GM18498 (cell line): ENCODE results near the gene PDZD2.

Experiments used
- ATAC-seq: cut with Tn5 transposase; IDR thresholded peaks from one replicate; pipeline ENCODE4 v1.9.1; 2021; ENCODE audit warnings: mild to moderate bottlenecking, moderate library complexity; ENCODE audit not compliant: unreplicated experiment

PDZD2 gene

DNA sequence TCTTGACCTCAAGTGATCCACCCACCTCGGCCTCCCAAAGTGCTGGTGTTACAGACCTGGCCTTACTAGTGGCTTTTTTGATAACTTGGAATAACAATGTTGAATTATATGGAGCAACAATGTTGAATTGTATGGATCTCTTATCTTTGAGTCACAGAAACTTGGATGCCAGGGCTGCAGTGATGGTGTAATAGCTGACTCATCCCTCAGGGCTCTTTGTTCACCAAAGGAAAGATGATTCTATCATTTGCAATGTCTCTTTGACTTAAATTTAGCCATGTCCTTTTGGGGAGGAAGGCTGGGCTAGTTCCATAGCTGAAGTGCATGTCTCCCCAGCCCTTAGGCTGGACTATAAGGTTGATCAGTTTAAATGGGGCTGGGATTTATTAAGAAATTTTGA, 172.3 kb downstream of the PDZD2 start:
- ATAC-seq = no peak

GRCh38 chr5:31815376-31815775, 176.4 kb downstream of the PDZD2 start:
- ATAC-seq = no peak

DNA sequence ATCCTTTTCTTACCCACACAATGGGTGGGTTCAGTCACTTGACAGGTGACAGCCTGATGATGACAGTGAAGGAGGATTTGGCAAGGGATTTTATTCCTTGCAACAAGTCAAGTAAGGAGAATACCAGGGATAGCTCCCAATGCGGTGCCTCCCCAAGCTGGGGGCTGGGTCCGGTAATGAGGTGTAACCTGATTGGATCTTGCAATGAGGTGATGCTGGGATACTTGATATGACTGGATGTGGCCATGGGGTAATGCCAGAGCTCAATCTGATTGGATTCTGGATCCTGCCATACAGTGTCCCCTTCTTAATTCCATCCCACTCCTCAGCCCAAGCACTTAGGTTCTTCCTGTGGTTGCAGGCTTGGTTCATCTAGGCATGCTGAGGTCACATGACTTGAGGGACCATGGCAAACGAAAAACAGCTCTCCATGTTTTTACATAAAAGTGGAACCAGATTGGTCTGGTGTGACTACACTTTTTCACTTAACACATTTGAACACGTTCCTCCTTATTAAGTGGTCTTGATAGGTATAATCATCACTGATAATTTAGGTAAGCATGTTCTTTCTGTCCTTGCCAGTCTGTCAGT, 181.1 kb downstream of the PDZD2 start:
- no peak for ATAC-seq

DNA sequence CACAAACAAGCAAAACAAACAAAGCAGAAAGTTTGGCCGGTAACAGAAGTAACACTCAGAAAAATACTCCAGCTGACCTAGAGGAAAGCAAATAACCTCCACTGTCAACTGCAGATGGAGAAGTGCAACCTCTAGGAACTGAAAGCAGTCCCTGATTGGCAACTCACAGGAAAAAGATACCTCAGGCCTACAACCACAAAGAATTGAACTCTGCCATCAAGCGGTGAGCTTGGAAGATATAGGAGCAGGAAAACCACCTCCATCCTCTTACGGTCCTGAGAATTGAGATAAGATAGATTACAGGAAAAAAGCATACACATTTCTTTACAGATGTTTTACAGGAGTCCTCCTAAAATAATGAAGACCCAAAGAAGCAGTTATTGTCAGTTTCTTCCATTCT, 184.5 kb downstream of the PDZD2 start:
- ATAC-seq = no peak

DNA sequence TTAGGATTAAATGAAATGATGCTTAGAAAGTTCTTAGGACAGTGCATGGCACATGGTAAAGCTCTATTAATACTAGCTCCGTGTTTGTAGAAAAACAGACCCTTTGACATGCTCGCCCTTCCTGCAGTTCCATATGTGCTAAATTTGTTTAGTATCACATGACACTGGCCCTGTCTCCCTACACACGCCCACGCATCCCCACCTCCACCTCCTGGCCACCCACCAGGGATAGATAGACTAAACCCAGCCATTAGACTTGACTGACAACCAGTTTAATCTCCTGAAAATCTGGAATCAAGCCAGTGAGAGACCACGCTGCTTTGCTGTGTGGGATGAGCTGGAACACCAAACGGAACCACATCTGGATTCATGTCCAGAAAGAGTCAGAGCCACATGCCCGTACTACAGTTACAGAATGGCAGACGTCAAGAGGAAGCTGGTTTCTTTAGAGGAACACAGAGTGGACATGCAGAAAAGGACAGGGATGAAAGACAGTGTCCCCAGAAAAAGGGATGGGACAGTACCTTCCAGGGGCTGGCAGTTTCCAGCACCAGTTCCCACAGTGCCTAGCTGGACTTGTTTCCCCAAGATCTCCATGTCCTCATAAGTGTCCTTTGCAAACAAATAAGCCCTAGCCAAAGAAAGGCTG, 186.1 kb downstream of the PDZD2 start:
- no peak for ATAC-seq

DNA sequence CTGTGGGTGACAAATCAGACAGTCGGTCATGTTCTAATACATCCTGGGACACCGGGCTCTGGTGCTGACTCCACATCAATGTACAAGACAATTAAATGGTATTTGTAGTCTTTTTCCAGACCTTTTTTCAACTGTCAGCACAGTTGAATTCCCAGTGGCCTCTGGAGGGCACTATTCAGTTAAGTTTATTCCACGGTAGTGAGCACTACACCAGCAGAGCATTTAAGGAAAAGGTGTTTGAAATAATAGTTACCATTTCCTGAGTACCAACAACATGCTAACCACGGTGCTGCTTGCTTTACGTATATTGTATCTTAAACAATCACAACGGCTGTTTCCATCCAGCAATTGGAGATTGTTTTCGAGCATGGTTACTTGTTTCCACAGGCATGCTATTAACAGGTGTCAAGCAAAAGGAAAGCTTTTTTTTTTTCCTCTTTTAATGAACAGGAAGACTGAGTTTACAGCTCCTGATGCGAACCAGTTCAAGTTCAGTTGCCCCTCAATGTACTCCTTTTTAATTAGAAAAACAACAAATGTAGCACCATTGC, 186.7 kb downstream of the PDZD2 start:
- no peak for ATAC-seq

DNA sequence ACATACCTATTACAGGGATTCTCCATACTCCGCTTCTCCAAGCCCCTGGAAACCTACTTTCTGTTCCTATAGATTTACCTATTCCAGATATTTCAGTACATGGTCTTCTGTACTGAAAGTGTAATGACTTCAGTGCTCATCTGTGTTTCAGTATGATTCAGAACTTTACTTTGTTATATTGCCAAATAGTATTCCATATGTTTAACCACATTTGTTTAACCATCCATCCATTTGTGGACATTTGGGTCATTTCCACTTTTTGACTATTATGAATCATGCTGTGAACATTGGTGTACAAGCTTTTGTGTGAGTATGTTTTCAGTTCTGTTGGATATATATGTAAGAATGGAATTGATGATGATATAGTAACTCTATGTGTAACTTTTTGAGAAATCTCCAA, 188.9 kb downstream of the PDZD2 start:
- ATAC-seq = no peak

- ATAC-seq = no peak
These were observed 194.0 kb downstream of the PDZD2 start for GRCh38 chr5:31832966-31833365.

GRCh38 chr5:31833710-31834109, 194.8 kb downstream of the PDZD2 start:
- no peak for ATAC-seq

GRCh38 chr5:31844622-31845345, 205.9 kb downstream of the PDZD2 start:
- ATAC-seq = no peak

GRCh38 chr5:31845361-31845760, 206.4 kb downstream of the PDZD2 start:
- ATAC-seq = no peak

DNA sequence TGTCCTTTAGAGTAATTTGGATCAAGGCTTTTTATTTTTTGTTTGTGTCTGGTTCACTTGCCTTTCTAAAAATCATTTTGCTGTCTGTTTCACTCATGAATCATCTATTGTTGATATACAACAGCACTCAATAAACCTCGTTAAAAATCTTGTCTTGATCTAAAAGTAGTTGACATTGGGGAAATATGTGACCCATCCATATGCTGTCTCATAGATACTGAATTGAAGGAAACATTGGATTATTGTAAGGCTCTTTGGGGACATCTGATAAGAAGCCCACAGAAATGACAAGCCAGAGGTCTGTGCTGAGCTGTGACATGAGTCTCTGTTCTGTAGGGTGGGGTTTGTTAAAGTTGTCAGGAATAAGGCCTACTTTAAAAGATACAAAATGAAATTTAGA, 208.0 kb downstream of the PDZD2 start:
- ATAC-seq = no peak

DNA sequence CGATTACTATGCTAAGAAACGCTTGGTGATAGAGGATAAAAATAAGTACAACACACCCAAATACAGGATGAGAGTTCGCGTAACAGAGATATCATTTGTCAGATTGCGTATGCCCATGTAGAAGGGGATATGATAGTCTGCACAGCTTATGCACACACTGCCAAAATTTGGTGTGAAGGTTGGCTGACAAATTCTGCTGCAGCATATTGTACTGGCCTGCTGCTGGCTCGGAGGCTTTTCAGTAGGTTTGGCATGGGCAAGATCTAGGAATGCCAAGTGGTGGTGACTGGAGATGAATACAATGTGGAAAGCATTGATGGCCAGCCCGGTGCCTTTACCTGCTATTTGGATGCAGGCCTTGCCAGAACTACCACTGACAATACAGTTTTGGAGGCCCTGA, 208.4 kb downstream of the PDZD2 start:
- ATAC-seq = no peak

DNA sequence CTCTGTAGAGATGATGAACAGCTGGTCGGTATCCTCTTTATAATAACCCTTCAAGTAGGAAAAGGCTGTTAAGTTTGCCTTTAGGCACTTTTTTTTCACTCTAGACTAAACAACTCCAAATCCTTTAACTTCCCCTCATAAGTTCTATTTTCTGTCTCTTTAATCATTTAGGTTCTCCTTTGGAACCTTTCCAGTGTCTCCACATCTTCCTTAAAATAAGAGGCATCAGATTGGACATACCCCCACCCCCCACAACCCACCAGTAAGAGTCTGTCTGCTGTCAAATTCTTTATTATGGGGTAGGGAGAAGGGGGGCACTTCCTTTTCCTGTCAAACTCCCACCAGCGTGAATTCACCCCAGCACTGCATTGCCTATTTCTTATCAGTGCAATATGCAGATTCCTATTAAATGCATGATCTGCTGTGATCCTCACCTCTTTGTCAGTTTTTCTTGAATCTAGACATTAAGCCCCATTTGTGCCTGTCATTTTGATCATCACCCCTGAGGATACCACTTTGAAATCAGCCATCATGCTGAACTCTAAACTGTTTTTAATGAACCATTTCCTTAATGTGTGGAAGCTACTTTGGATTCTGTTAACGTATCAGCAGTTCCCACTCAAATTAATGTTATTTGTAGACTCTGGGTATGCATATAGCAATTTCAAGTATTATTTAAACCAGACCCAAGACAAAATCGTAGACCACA, 212.2 kb downstream of the PDZD2 start:
- ATAC-seq = no peak

DNA sequence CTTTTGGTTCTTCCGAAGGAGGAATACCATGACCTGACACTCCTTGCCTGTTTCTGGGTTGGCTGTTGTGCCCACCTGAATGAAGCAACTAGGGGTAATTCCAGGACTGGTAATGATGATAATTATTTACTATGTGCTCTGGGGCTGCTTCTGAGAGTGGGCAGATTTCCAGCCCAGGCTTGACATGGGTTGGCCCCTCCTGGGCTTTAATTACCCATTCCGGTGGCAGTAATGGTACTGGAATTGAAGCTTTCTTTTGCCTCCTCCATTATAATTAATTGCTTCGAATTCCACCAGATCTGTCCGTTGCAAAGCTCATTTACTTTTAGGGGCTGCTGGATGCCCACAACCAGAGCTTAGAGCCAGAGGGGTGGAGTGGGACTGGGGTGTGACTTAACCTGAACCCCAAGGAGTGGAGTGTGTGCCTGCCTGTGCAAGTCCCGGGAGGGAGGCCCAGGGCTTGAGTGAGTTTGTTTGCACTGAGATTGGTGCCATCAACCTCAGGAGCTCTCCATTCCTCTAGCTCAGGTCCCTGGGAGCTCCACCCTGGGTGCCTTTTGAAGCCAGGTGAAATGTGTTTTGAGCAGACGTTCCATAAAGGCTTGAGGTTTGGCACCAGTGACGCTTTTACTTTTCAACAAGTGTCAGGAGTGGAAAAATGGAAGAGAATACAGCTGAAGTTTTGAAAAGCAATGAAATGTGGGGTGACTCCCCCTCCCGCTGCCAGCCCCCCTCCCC, 214.6 kb downstream of the PDZD2 start:
- no peak for ATAC-seq

DNA sequence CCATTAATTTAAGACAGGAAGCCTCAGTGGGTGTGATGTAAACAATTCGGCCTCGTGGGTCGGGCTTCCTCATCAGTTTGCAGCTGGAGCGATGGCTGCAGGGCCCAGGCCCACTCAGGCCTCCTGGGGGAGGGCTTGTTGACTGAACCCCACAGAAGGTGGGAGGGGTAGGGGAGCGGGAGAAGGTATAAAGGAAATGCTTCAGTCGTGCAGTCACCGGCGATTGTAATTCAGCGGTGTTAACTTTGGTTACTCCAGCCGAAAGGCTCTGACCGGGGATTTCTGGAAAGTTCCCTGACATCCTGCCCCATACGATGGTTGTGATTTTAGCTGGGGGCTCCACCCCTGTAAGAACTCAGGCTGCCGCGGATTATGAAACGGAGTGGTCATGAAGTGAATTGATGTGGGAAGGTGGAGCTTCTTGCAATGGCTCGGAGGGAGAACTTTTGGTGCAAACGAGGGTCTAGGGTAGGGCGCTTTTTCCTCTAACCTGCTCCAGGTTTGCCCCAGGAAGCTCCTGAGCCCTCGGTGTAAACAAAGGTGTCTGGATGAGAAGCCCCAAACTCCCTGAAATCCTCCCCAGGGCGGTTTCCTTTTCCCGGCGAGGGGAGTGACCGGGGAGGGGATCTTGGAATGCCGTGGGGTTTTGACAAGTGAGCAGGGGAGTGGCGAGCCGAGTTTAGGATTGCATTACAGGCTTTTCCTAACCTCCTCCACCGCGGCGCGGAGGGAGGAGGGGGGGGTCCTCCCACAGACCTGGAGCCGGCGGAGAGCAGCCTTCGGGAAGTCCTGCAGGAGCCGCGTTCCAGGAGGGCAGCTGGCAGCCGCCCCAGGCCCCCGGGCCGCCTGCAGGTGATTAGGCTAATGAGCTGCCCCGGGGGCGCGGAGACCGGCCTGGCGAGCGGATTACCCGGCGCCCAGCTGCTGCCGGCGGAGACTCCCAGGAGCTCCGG, 215.5 kb downstream of the PDZD2 start:
- ATAC-seq = no peak

- no peak for ATAC-seq
These were observed 216.5 kb downstream of the PDZD2 start for GRCh38 chr5:31855134-31856040.

DNA sequence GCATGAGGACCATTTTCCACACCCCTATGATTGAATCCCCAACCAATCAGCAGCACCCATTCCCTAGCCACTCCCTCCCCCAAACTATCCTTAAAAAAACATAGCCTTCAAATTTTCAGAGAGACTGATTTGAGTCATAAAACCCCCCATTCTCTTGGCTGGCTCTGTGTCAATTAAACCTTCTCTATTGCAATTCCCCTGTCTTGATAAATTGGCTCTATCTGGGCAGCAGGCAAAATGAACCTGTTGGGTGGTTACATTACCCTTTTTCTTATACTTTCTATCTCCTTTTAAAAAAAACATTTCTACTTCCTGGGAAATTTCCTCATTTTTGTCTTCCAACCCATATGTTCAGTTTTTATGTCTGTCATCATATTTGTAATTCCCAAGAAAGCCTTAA, 220.2 kb downstream of the PDZD2 start:
- ATAC-seq = no peak

- no peak for ATAC-seq
These were observed 221.3 kb downstream of the PDZD2 start for GRCh38 chr5:31860278-31860677.
